WTC11 (cell line): ENCODE results near the gene NR5A1. TPM values are rescaled to one million over a fixed set of nuclear protein-coding genes. Genes with fewer than 3 reads are reported as not detected.

Experiments
- ATAC-seq: fragments of 200-7000 bp; cut with Tn5 transposase; 2 replicates; pipeline ENCODE4 v1.10.0; 2021; ENCODE audit warnings: mild to moderate bottlenecking, moderate library complexity
- CTCF ChIA-PET: fragments of 300-600 bp; sonication (Branson Sonifier 250); formaldehyde crosslinking; loops from one replicate; lab custom pipeline; 2021; ENCODE audit warnings: antibody characterized with exemption; lab: Charles Lee
- POLR2A ChIA-PET: fragments of 350-600 bp; sonication (Branson Sonifier 250); formaldehyde crosslinking; loops from one replicate; lab custom pipeline; 2021; ENCODE audit warnings: antibody characterized with exemption; lab: Charles Lee
- DNase-seq: peaks from one replicate; pipeline ENCODE4 v3.0.0; 2021; ENCODE audit warnings: low spot score
- H3K27ac Mint-ChIP-seq: 2 replicates; pipeline ENCODE4 v1.8.0; 2021; ENCODE audit warnings: mixed read lengths
- H3K27me3 Mint-ChIP-seq: 2 replicates; pipeline ENCODE4 v1.8.0; 2021; ENCODE audit warnings: low read depth, mild to moderate bottlenecking, moderate library complexity, mixed read lengths
- H3K36me3 Mint-ChIP-seq: 2 replicates; pipeline ENCODE4 v1.8.0; 2021; ENCODE audit warnings: mixed read lengths
- H3K4me1 Mint-ChIP-seq: 2 replicates; pipeline ENCODE4 v1.8.0; 2022; ENCODE audit warnings: mixed read lengths
- H3K4me3 Mint-ChIP-seq: 2 replicates; pipeline ENCODE4 v1.8.0; 2021; ENCODE audit warnings: mild to moderate bottlenecking, moderate library complexity, mixed read lengths
- H3K9me3 Mint-ChIP-seq: 2 replicates; pipeline ENCODE4 v1.8.0; 2021; ENCODE audit warnings: mixed read lengths
- ATF2 ChIP-seq: sonication (generic); formaldehyde crosslinking; IDR thresholded peaks from 2 replicates; pipeline ENCODE4 v1.8.1; 2022; ENCODE audit warnings: low read depth, missing genetic modification reagents, borderline replicate concordance
- ATF6 ChIP-seq: sonication (generic); formaldehyde crosslinking; IDR thresholded peaks from 2 replicates; pipeline ENCODE4 v1.8.1; 2023; ENCODE audit warnings: mild to moderate bottlenecking, missing genetic modification reagents
- ETV6 ChIP-seq: sonication (generic); formaldehyde crosslinking; IDR thresholded peaks from 2 replicates; pipeline ENCODE4 v1.8.1; 2022; ENCODE audit warnings: mild to moderate bottlenecking, missing genetic modification reagents
- GTF2I ChIP-seq: fragments of 250-450 bp; sonication (Bioruptor Pico); conservative IDR thresholded peaks from 2 replicates; pipeline ENCODE4 v1.4.0; 2021; ENCODE audit warnings: mild to moderate bottlenecking
- HMGA2 ChIP-seq: fragments of 250-450 bp; sonication (Bioruptor Pico); IDR thresholded peaks from 2 replicates; pipeline ENCODE4 v1.4.0; 2021; ENCODE audit warnings: mild to moderate bottlenecking, moderate library complexity
- HMGXB4 ChIP-seq: sonication (generic); formaldehyde crosslinking; IDR thresholded peaks from 2 replicates; pipeline ENCODE4 v1.8.1; 2023; ENCODE audit warnings: mild to moderate bottlenecking, moderate library complexity, missing genetic modification reagents
- JAZF1 ChIP-seq: fragments of 250-450 bp; sonication (Bioruptor Pico); IDR thresholded peaks from 2 replicates; pipeline ENCODE4 v1.9.0; 2021; ENCODE audit warnings: moderate library complexity, mild to moderate bottlenecking, inconsistent platforms
- KAT7 ChIP-seq: sonication (generic); formaldehyde crosslinking; IDR thresholded peaks from 2 replicates; pipeline ENCODE4 v1.8.1; 2023; ENCODE audit warnings: missing genetic modification reagents, mild to moderate bottlenecking, borderline replicate concordance
- NFATC4 ChIP-seq: fragments of 250-450 bp; sonication (Bioruptor Pico); IDR thresholded peaks from 2 replicates; pipeline ENCODE4 v1.9.0; 2021; ENCODE audit warnings: mild to moderate bottlenecking
- SMAD3 ChIP-seq: sonication (generic); formaldehyde crosslinking; IDR thresholded peaks from 2 replicates; pipeline ENCODE4 v1.8.0; 2022; ENCODE audit warnings: missing genetic modification reagents, mild to moderate bottlenecking, borderline replicate concordance
- ZBTB43 ChIP-seq: sonication (generic); formaldehyde crosslinking; IDR thresholded peaks from 2 replicates; pipeline ENCODE4 v1.8.1; 2023; ENCODE audit warnings: mild to moderate bottlenecking, missing genetic modification reagents
- ZNF121 ChIP-seq: sonication (generic); formaldehyde crosslinking; IDR thresholded peaks from 2 replicates; pipeline ENCODE4 v1.8.0; 2023; ENCODE audit warnings: missing genetic modification reagents
- ZNF138 ChIP-seq: sonication (generic); formaldehyde crosslinking; conservative IDR thresholded peaks from 2 replicates; pipeline ENCODE4 v1.8.1; 2022; ENCODE audit warnings: mild to moderate bottlenecking, moderate library complexity, missing genetic modification reagents
- ZNF512 ChIP-seq: sonication (generic); formaldehyde crosslinking; IDR thresholded peaks from 2 replicates; pipeline ENCODE4 v1.8.1; 2022; ENCODE audit warnings: missing genetic modification reagents, borderline replicate concordance
- ZNF532 ChIP-seq: fragments of 250-450 bp; sonication (Bioruptor Pico); IDR thresholded peaks from 2 replicates; pipeline ENCODE4 v1.9.0; 2021; ENCODE audit warnings: mild to moderate bottlenecking, borderline replicate concordance
- total RNA-seq: library from RNA; stranded (reverse); gene quantifications from 3 replicates; pipeline ENCODE4 v1.2.3, GENCODE V29; 2021

NR5A1 gene
- total RNA-seq, 1 experiment from 2014 or later = 0.77 TPM

- Mint-ChIP-seq H3K4me3 (no peak overlapping the region), H3K27me3 (no peaks in the 10 kb centered on the region), H3K27ac (no peak overlapping the region), H3K9me3 (no peaks in the 10 kb centered on the region), H3K36me3 (peaks cover 21% of the 10 kb centered on the region), H3K4me1 (no peaks in the 10 kb centered on the region)
- ATAC-seq (no peak), DNase-seq (no peak)
- ChIA-PET POLR2A (no interaction called here), CTCF (no interaction called here)
- TF ChIP-seq ZNF532 (CRISPR knock-in tag) (no peak), ZBTB43 (CRISPR knock-in tag) (no peak), NFATC4 (CRISPR knock-in tag) (no peak), ZNF121 (CRISPR knock-in tag) (no peak), HMGA2 (no peak), HMGXB4 (CRISPR knock-in tag) (no peak), GTF2I (CRISPR knock-in tag) (no peak), ATF6 (CRISPR knock-in tag) (no peak), SMAD3 (no peak), ZNF138 (CRISPR knock-in tag) (no peak), ZNF512 (no peak), ATF2 (CRISPR knock-in tag) (no peak), JAZF1 (CRISPR knock-in tag) (no peak), KAT7 (CRISPR knock-in tag) (no peak), ETV6 (no peak)
Observed at GRCh38 chr9:124530246-124530645, 23.0 kb upstream of the NR5A1 start.
